Epithelial cell of umbilical artery (primary cell): ENCODE results near the gene ZNF268. TPM values are rescaled to one million over a fixed set of nuclear protein-coding genes. Genes with fewer than 3 reads are reported as not detected.

ENCODE experiments used
- total RNA-seq: library from RNA; depleted of rRNA; stranded (reverse); fragments of >200 nt; gene quantifications from 2 replicates; pipeline ENCODE4 v1.2.3, GENCODE V29; 2014

The ZNF268 gene
- 26.3 and 36.5 TPM in 2 replicates for total RNA-seq

GRCh38 chr12:133181238-133181959 lies at the start of gene ZNF268:
ZNF268 (plus strand) TSS chr12:133181495; CDS start chr12:133181998, 503 bp downstream.

GRCh38 chr12:133235401-133236112 lies 54.3 kb downstream of the ZNF268 start, which contains the start of gene ANHX:
ANHX (minus strand) TSS chr12:133235877; CDS start chr12:133234356, 1,521 bp downstream.

Other genes starting within 250 kb of the ZNF268 start
- gene ZNF605, start 225.2 kb upstream of the ZNF268 start, total RNA-seq, result 7.8 and 10.5 TPM in 2 replicates
- 10.4 and 12.5 TPM in 2 replicates for gene ZNF26, start 195.1 kb upstream of the ZNF268 start, total RNA-seq
- gene ZNF84, start 144.0 kb upstream of the ZNF268 start, total RNA-seq, result 17.2 and 22.6 TPM in 2 replicates
- gene ZNF140, start 100.6 kb upstream of the ZNF268 start, total RNA-seq, result 18.8 and 20.8 TPM in 2 replicates
- 0.32 and 0.76 TPM in 2 replicates for gene ZNF891, start 51.2 kb upstream of the ZNF268 start, total RNA-seq
- gene ZNF10, start 50.9 kb upstream of the ZNF268 start, total RNA-seq, result 3.2 and 5.5 TPM in 2 replicates
- gene ANHX, start 54.4 kb downstream of the ZNF268 start, total RNA-seq, result not detected in 2 replicates